D721Med (cell line): ENCODE measurements around the gene SUMF1.

Experiments used
- DNase-seq: peaks from one replicate; pipeline ENCODE4 v3.0.0; 2011; ENCODE audit warnings: low spot score; ENCODE audit not compliant: insufficient read length
- FAIRE-seq: peaks from 2 replicates; lab custom pipeline; 2011; peaks lifted over from hg19 to GRCh38; lab: Jason Lieb, UNC
- CTCF ChIP-seq: IDR thresholded peaks from 2 replicates; pipeline ENCODE4 v1.5.1; 2012; ENCODE audit warnings: mild to moderate bottlenecking, control low read depth; ENCODE audit not compliant: insufficient read depth; ENCODE audit errors: missing control alignments

Gene SUMF1

GRCh38 chr3:4425055-4425454, 42.0 kb downstream of the SUMF1 start:
- TF ChIP-seq CTCF, result no peak
- no peak for DNase-seq
- no peak for FAIRE-seq

- no peak for TF ChIP-seq CTCF
- DNase-seq (no peak), FAIRE-seq (no peak)
Observed at GRCh38 chr3:4421121-4421520, 45.9 kb downstream of the SUMF1 start.

DNA sequence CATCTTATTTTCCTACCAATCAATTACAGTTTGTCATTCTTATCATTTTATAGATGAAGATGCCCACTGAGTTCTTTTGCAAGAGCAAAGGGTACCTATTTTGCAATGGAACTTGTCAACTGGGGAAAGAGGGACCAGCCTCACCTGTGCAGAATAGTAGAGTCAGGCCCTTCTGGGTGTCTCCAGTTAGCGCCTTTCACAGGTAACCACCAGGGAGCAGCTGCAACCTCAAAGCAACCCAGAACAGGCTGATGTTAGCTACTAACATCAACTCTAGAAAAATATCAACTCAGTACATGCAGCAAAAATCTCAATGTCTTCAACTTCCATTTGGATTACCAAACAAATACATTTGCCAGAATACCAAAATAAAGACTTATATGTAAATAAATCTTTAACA, 47.1 kb downstream of the SUMF1 start:
- no peak for FAIRE-seq
- no peak for DNase-seq

DNA sequence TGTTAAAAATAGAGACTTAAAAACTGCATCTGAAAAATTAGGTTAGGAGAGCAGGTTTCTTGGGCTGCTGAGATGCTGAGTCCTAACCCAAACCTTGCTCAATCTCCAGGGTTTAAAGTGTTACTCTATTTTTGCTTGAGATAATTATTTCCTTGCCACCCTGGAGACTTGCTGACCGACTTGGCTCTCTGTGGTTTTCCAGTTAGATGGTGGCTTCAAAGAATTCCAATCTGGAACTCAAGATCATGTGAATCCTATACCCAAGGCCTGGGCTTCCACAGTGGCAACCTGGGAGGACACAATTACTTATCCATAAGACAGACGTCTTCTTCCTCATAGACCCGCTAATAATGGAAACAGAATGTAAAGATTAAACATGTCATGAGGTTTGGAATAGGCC, 47.7 kb downstream of the SUMF1 start:
- no peak for TF ChIP-seq CTCF
- DNase-seq (no peak), FAIRE-seq (no peak)

More for the DNA sequence above, 47.1 kb downstream of the SUMF1 start:
- TF ChIP-seq CTCF, result no peak

DNA sequence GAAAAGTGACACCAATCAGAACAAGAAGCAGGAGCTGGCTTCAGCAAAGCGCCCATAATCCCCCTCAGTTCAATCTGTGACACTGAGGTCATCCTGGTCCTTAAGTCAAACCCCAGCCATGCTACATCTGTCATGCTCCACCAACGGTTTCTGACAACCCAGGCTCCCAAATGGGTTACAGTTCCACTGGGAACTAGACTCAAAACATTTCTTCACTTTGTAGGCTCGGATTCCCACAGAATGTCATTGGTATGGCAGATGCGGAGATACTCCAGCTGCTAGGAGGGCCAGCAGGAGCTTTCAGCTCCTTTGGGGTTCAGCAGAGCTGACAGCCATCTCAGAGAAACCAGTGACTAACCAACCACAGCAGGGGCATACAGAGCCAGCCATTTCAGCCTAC, 48.9 kb downstream of the SUMF1 start:
- DNase-seq (no peak), FAIRE-seq (no peak)
- no peak for TF ChIP-seq CTCF

DNA sequence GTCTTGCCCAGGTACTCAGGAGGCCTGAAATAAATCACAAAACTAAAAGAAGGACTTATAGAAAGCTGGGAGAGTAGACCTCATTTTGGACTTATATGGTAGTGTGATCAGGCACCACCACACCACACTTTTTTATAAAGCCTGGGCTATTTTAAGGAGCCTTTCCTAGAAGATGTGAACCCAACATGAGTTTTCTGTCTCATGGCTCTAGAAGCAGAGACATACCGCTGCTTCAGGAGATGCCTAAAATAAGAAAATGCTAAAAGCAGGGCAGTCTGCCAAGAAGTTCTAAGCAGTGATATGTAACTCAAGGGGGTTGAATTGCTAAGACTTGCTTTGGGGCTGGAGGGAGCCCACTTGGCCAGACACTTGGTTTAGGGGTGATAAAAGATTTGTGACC, 49.6 kb downstream of the SUMF1 start:
- DNase-seq, result no peak
- FAIRE-seq, result no peak
- TF ChIP-seq CTCF, result no peak

DNA sequence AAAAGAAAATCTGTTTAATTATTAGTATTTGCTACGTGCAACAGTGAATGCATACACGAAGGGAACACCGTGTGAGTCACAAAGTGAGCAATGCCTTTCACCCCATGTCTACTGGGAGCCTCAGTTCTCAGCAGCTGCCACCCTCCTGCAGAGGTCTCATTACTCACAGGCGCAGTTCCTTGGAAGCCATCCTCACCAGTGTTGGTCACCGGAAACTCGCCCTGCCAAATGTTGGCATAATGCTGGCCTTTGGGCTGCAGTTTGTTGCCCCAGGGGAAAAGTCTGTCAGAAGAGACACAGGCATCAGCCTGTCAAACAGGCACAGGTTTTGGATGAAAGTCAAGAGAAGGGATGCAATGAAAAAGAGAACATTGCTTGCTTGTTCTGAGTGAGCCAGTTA, 50.1 kb downstream of the SUMF1 start:
- FAIRE-seq (no peak), DNase-seq (no peak)

More for the DNA sequence above, 50.1 kb downstream of the SUMF1 start:
- no peak for TF ChIP-seq CTCF
